Measurements from ENCODE around the gene DNM1. TPM values are rescaled to one million over a fixed set of nuclear protein-coding genes. Genes with fewer than 3 reads are reported as not detected.

Gene DNM1
- total and polyA plus RNA-seq, 2 experiments from 2014 or later = 36.0 to 42.0 TPM

GRCh38 chr9:128276574-128277270 lies 73.5 kb downstream of the DNM1 start:
- peaks cover 9% of the 10 kb centered on the region for H3K36me3 Mint-ChIP-seq (ENCODE audit: low read depth)
- Histone ChIP-seq H2AFZ (peak overlapping the region; percentile 53; the same call in 1 of the 2 replicates), H3K4me3 (peak overlapping the region; percentile 73), H3K9me2 (ENCODE audit: insufficient read depth) (no peaks in the 10 kb centered on the region), H3F3A (replicated peaks; ENCODE audit: low read depth) (peaks cover 13% of the 10 kb centered on the region; the same call in 1 of the 2 replicates), H3K36me3 (ENCODE audit: insufficient read depth) (no peaks in the 10 kb centered on the region; the same call in 1 of the 2 replicates), H3K27me3 (ENCODE audit: insufficient read depth) (no peaks in the 10 kb centered on the region), H3K79me2 (replicated peaks; ENCODE audit: insufficient read depth) (peaks cover 21% of the 10 kb centered on the region), H4K20me1 (replicated peaks; ENCODE audit: insufficient read depth) (peaks cover 12% of the 10 kb centered on the region), H3K4me1 (ENCODE audit: insufficient read depth) (peaks cover 8% of the 10 kb centered on the region; the same call in 1 of the 2 replicates), H3K27ac (ENCODE audit: low read depth) (peak overlapping the region; percentile 69), H3K4me2 (peak overlapping the region; percentile 81)
- peaks cover 13% of the 10 kb centered on the region for H3K4me1 Mint-ChIP-seq
- peak overlapping the region; percentile 91 for H3K4me3 Mint-ChIP-seq
- DNase-seq (ENCODE audit: low spot score) (peak; percentile 77), ATAC-seq (peak; percentile 49)
- H3K27ac Mint-ChIP-seq = peak overlapping the region; percentile 95
- TF ChIP-seq POLR2AphosphoS5 (IDR thresholded peaks at IDR 0.05; ENCODE audit: low read depth) (no peak), JUNB (IDR thresholded peaks at IDR 0.05; ENCODE audit: unreplicated experiment) (no peak), NANOG (IDR thresholded peaks at IDR 0.05; ENCODE audit: borderline replicate concordance) (no peak), STAT1 (IDR thresholded peaks at IDR 0.05; ENCODE audit: unreplicated experiment) (no peak), ZNF114 (CRISPR knock-in tag; IDR thresholded peaks at IDR 0.05) (no peak), ZNF462 (CRISPR knock-in tag; IDR thresholded peaks at IDR 0.05) (no peak), EZH2 (IDR thresholded peaks at IDR 0.05; ENCODE audit: low read depth, unreplicated experiment) (no peak), ETS1 (IDR thresholded peaks at IDR 0.05) (no peak), ZNF331 (CRISPR knock-in tag; IDR thresholded peaks at IDR 0.05; ENCODE audit: low read depth) (no peak), EZH2phosphoT487 (IDR thresholded peaks at IDR 0.05; ENCODE audit: unreplicated experiment) (no peak), CREB1 (CRISPR knock-in tag; IDR thresholded peaks at IDR 0.05; ENCODE audit: low read depth) (no peak)
- TF ChIP-seq, protein P1, sequence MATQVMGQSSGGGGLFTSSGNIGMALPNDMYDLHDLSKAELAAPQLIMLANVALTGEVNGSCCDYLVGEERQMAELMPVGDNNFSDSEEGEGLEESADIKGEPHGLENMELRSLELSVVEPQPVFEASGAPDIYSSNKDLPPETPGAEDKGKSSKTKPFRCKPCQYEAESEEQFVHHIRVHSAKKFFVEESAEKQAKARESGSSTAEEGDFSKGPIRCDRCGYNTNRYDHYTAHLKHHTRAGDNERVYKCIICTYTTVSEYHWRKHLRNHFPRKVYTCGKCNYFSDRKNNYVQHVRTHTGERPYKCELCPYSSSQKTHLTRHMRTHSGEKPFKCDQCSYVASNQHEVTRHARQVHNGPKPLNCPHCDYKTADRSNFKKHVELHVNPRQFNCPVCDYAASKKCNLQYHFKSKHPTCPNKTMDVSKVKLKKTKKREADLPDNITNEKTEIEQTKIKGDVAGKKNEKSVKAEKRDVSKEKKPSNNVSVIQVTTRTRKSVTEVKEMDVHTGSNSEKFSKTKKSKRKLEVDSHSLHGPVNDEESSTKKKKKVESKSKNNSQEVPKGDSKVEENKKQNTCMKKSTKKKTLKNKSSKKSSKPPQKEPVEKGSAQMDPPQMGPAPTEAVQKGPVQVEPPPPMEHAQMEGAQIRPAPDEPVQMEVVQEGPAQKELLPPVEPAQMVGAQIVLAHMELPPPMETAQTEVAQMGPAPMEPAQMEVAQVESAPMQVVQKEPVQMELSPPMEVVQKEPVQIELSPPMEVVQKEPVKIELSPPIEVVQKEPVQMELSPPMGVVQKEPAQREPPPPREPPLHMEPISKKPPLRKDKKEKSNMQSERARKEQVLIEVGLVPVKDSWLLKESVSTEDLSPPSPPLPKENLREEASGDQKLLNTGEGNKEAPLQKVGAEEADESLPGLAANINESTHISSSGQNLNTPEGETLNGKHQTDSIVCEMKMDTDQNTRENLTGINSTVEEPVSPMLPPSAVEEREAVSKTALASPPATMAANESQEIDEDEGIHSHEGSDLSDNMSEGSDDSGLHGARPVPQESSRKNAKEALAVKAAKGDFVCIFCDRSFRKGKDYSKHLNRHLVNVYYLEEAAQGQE (IDR thresholded peaks at IDR 0.05; ENCODE audit: unreplicated experiment) = no peak
- TF ChIP-seq, protein P2, sequence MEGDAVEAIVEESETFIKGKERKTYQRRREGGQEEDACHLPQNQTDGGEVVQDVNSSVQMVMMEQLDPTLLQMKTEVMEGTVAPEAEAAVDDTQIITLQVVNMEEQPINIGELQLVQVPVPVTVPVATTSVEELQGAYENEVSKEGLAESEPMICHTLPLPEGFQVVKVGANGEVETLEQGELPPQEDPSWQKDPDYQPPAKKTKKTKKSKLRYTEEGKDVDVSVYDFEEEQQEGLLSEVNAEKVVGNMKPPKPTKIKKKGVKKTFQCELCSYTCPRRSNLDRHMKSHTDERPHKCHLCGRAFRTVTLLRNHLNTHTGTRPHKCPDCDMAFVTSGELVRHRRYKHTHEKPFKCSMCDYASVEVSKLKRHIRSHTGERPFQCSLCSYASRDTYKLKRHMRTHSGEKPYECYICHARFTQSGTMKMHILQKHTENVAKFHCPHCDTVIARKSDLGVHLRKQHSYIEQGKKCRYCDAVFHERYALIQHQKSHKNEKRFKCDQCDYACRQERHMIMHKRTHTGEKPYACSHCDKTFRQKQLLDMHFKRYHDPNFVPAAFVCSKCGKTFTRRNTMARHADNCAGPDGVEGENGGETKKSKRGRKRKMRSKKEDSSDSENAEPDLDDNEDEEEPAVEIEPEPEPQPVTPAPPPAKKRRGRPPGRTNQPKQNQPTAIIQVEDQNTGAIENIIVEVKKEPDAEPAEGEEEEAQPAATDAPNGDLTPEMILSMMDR (conservative IDR thresholded peaks at IDR 0.05; ENCODE audit: low read depth in 2 of 2) = no peak
- peaks cover 17% of the 10 kb centered on the region for H3K27me3 Mint-ChIP-seq (ENCODE audit: insufficient read depth, low read depth, poor library complexity)
- no peaks in the 10 kb centered on the region; the same call in 2 of the 3 replicates for H3K9me3 Mint-ChIP-seq

Data from GM23338 (cell line).